Cortex of kidney (tissue), 1 donor: Measurements from ENCODE around the gene LEPROT.
A peak's percentile ranks its signal among the peaks of the same experiment; 100 is the strongest.
"Not testable (repeated sequence)": the region's sequence is repeated elsewhere in the genome, so short reads cannot be mapped to it uniquely, and the experiment has no call there.

Experiments used
- DNase-seq: peaks from one replicate; lab custom pipeline; 2025; lab: John Stamatoyannopoulos, UW

The LEPROT gene, protein sequence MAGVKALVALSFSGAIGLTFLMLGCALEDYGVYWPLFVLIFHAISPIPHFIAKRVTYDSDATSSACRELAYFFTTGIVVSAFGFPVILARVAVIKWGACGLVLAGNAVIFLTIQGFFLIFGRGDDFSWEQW

DNA sequence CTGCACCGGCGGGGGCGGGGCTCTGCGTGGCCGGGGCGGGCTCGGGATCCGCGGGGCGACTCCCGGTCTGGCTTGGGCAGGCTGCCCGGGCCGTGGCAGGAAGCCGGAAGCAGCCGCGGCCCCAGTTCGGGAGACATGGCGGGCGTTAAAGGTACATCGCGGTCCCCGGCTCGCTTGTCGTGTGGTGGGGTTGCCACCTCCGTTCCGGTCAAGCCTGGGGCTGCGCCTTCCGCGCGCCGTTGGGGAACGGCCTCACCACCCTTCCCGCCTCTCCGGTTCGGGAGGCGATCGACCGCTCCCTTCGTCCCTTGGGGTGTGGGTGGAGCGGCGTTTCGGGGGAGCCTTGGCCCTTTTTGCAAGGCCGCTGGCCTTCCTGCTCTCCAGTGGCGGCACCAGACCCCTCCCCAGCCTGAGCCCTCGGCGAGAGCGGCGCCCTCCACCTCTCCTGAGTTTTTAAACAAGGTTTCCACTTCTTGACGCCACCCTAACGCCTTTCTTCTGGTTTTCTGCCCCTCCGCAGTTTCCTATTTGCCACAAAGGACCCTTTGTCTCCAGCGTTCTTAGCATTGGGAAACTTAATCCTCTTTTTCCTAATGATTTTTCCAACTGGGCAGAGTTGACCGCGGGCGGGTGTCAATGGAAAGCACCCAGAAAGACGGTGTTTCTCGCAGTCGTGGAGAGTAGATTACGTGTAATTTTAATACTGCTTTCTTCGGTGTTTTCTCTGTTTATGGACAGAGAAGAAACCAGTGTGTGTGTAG is at the start of gene LEPROT, which contains the start of gene LEPR:
Gene LEPROT (plus strand): TSS at position 79 of the 761 bp plus-strand sequence. CDS start 57 bp downstream, at position 136.
Gene LEPR (plus strand): TSS at position 79 of the 761 bp plus-strand sequence. CDS start 144,898 bp downstream, outside the sequence.
- peak; percentile 96 for DNase-seq

DNA sequence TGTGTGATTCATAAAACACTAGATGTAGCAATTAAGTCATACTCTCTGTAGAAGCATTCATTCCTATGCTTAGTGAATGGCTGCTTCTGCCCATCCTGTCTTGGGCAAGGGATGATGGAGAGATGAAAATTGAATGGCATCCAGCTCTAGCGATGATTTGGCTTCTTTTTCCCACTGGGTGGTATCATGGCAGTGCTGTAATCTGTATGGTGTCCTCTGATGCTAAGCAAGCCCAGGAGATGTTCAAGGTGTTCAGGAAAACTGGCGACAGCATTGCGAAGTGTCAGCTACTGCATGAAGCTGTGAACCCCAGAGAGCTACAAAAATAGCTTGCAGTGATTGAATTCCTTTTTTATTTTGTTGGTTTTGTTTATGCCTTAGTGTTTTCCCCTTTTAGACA is 48.9 kb upstream of the LEPROT start:
- DNase-seq: no peak

DNA sequence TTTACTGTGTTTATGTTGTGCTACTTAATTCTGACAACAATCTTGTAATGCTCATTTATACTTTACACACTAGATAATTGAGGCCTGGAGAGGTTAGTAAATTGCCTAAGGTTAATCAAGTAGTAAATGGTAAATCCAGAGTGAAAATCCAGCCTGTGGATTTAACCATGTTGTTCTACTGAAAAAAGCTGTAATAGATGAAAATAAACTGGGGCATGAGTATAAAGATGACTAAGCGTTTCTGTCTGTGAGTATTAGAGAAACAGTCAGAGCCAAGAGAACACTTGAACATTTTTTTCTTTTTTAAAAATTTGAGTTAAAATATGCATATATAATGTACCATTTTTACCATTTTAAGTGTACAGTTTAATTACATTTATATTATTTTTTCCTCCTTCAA is 47.9 kb upstream of the LEPROT start:
- DNase-seq: no peak

DNA sequence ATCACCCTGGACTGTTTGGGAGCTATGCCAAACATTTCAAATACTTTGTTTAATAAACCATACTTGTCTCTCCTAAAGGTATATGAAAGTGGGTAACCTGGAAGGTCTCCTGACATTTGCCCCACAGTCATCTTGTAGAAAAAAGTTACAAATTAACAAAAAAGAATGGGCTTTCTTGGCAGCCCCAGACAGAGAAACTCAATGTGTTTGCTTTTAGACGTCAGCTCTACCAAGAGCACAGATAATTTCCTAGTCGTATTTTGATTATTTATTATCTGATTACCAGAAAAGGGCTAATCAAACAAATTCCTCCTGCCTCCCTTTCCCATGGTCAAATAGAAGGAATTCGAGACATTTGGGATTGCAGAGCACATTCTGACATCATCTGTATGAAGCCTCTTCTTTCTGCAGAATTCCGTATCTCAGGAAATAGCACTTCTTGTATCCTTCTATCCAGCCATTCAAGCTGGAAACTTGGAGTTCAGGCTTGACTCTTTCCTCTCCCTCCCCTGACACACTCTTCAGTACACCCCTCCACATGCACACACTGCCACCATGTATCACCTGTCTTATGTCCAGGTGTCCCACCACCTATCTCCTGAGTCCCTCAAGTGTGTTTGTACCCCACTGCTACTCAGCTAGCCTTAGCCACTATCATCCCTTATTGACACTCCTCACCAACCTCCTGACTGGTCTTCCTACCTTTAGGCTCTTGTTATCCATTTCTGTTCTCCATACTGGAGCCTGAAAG is 42.8 kb upstream of the LEPROT start:
- DNase-seq: no peak

DNA sequence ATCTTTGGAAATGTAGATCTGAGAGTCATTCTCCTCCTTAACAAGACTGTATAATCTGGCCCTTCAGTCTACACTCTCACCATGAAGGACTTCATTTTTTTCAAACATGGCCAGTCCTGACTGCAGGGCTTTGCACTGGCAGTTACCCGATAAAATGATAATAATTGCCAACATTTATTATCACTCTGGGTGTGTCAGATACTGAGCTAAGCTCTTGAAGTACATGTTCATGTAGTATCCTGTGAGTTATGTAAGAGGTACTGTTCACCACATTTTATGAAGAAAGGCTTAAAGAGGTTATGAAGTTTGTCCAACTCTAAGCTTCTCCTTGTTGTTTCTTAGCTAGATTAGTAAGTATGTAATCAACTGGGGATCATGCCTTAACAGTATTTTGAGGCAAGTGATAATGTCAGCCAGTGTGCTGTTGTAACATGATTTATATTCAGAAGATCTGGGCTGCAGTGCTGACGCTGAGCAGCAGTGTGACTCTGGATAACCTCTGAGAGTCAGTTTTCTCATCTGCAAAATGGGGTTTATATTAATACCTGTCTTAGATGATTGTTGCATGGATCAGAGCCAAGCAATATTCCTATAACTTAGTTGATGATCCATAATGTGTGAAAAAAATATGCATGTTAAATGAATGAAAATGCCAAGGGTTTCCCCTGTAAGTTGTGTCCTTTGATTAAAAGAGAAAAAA is 42.1 kb upstream of the LEPROT start:
- DNase-seq: no peak

DNA sequence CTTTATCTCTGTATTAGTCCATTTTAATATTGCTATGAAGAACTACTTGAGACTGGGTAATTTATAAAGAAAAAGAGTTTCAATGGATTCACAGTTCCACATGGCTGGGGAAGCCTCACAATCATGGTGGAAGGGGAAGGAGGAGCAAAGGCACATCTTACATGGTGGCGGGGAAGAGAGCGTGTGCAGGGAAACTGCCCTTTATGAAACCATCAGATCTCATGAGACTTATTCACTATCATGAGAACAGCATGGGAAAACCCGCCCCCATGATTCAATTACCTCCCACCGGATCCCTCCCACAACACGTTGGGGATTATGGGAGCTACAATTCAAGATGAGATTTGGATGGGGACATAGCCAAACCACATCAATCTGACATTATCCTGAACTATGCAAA is 36.0 kb upstream of the LEPROT start:
- not testable (repeated sequence) for DNase-seq

DNA sequence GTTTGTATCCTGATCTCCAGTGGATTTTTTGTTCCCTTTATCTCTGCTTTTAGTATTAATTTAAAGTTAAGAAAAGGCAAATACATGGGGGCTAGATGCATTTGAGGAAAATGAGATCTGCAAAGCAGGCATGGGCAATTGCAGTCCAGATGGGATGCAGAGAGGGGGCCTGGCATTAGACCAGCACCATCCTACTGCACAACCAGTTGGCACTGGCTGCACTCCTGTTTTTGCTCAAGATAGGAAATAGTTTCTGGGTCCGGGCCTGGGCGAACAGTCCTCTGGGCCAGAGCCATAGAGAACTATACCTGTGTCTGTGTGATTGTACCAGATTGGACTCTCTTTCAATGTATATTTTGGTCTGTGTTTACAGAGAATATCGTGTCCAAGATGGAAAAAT is 34.0 kb upstream of the LEPROT start:
- DNase-seq: no peak

DNA sequence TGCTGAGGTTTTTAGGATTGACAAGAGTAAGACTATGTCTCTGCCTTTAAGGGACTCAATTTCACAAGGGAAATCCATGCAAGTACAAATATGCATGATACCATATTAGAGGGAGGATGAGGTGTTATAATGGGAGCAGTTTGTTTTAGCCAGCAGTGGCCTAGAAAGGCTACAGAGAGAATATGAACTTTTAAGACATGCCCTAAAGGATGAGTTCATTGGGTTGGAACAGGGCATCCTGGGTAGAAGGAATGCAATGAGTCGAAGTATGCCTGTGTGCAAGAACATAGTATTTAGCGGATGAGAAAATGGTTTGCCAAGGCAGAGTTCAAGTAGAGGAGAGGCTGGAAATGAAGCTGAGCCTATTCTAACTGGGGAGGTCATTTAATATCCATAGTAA is 32.6 kb upstream of the LEPROT start:
- DNase-seq: no peak

DNA sequence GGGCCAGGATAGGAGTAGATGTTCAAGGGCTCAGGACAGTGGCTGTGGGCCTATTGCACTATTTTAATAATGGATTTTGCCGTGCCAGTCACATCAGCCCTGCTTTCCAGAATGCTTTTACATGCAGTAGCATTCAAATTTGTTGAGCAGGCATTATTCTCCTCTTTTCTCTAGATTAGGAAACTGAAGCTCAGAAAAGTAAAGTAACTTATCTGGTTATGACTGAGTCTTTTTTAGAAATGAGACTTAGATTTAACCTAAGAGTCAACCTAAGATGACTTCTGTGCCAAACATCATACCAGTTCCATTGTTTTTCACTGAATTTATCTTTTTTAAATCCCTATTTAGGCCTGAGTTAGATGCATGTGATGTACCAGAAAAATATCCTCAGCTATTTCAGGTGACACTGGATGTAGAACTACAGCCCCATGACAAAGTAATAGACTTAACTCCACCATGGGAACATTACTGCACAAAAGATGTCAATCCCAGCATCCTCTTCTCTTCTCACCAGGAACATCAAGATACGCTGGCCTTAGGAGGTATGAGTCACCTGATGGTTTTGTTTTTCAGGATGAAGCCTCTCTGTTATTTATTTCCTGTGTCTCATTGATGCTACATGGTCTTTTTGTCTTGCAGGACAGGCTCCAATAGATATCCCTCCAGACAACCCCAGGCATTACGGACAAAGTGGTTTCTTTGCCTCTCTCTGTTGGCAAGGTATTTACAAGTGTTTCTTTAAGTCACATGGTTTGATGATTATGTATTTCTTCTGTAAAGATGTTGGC is 31.4 kb upstream of the LEPROT start:
- no peak for DNase-seq

DNA sequence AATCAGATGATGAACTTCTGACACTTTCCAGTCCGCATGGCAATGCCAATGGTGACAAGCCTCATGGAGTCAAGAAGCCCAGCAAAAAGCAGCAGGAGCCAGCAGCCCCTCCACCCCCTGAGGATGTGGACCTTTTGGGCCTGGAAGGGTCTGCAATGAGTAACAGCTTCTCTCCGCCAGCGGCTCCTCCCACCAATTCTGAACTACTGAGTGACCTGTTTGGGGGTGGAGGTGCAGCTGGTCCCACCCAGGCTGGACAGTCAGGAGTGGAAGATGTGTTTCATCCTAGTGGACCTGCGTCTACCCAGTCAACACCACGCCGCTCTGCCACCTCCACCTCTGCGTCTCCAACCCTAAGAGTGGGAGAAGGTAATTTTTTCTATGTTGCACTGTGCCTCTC is 28.0 kb upstream of the LEPROT start:
- DNase-seq: no peak

DNA sequence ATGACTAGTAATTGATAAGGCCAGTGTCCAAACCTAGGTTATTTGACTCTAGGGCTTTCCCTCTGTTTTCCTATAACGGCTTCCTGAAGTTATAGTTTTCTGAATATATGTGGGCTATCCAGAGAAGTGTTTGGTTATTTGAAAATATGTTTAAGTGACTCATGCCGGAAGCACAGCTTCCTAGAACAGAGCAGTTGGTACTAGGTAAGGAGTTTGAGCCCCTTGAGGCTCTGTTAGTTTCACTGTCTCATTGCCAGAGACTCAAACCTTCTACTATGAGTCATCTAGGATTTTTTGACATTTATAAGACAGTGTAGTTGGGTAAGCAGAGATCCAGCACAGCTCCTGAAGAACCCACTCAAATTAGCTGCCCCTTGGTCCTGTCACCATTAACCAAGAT is 27.1 kb upstream of the LEPROT start:
- DNase-seq: no peak

DNA sequence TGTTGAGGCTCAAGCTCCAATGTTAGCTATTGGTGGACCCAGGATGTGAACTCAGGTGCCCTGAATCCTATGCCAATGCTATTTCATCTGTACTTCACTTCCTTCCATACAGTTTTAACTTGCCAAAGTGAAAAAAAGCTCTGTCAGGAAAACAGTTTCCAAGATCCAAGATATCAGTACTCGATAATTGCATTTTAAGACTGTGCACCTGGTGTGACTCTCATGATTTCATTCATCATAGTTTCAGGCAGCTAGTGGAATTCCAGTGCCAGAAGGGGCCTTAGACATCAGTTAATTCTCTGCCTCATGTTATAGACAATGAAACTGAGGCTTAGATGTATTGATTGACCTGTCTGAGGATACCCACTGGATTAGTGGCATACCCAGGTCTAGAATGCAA is 26.5 kb upstream of the LEPROT start:
- DNase-seq: no peak

DNA sequence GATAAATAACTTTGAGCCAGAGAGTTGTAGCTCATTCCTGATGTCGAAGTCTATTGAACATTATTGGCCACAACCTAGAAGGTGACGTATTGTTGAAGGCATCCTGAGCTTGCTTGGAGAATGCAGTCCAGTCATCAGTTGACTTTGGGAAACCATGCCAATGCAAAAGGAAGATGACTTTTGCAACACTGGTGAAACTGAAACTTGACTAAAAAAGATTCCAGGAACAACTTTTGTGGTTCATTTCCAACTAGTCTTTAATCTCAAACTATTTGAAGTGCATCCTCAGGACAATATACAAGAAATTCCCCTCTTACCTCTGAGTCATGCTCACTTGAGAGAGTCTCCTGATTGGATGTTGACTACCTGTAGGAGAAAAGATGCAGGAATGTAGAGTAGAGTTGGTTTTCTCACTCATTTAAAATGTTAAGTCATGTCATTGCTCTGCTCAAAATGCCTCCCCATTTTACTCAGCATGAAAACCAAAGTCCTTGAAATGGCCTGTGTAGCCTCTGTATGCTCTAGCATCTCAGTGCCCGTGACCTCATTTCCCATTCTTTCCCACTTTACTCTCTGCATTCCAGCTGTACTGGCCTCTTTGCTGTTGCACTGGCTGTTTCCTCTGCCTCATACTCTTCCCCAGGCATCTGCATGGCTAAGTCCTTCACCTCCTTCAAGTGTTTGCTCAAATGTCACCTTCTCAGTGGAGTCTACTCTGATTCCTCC is 24.4 kb upstream of the LEPROT start:
- no peak for DNase-seq

DNA sequence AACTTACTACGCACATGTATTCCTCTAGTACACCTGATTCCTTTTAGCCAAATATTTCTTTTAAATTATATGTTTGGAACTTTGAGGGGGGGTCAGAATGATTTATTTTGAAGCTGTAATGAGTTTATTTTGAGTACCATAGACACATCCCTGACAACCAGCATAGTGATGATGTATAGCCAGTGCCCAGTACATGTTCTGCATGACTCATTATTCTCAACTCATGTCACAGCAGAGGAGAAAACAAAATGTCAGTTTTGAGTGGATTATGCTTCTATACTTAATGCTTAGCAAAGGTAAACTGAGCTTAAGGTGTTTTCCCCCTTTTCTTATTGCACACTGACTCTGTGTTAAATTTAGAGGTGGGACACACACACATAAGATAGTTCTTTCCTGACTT is 22.4 kb upstream of the LEPROT start:
- no peak for DNase-seq

DNA sequence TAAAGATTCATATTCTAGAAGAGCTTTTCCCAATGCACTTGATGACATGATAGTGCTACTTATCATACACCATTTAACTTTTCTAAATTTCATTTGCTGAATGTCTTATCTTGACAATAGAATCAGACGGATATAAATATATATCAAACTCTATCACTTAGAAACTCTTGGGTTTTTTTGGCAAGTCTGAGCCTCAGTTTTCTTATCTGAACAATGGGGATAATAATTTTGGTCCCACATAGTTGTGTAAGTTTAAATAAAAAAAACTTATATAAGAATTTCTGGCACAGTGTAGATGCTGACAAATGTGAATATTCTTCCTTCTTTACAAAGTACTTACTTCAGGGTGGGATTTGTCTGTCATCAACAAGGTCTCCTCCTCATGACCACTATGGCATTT is 21.5 kb upstream of the LEPROT start:
- DNase-seq: no peak

DNA sequence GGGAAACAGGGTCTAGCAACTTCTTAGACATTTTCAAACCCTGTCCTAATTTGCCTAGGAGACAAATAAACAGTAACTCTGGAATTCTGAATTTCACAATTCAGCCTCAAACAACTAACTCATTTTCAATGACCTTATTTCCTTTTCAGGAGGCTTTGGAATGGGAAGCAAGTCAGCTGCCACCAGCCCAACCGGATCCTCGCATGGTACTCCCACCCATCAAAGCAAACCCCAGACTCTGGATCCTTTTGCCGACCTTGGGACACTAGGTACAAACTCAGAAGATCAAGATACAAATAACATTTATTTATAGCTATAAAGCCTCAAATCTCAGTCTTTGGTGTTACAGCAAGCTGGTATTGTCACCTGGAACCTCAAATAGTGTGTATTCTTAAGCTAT is 18.9 kb upstream of the LEPROT start:
- DNase-seq: no peak

DNA sequence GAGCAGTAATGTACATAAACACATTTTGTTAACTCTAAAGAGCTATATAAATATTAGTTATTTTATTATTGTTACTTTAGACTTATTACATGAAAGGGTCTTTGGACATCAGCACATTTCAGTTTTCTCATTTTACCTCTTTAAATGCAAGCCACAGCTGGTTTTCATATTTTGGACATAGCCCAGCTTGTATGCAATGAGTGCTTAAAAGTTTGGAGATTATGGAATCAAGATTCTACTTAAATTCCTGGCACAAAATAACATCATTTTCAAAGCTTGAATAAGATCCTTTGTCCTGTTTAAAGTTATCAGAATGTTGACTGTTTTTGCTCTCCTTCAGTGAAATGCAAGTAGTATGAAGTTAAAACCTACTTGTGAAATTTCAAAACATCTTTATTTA is 15.5 kb upstream of the LEPROT start:
- DNase-seq: no peak

DNA sequence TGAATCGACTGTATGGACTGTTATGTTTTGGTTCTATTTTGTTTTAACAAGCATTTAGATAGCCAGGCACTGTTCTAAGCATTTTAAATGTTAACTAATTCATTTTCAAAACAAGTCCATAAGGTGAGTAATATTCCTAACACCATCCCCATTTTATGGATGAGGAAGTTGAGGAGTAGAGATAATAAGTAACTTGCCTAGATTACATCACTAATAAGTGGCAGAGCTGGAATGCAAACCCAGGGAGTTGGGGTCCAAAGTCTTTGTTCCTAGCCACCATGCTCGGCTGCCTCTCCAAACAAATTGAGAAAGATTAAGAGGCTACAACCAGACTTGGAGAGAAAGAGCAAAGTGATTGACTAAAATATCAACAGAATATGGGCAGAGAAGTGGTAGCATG is 12.6 kb upstream of the LEPROT start:
- no peak for DNase-seq

DNA sequence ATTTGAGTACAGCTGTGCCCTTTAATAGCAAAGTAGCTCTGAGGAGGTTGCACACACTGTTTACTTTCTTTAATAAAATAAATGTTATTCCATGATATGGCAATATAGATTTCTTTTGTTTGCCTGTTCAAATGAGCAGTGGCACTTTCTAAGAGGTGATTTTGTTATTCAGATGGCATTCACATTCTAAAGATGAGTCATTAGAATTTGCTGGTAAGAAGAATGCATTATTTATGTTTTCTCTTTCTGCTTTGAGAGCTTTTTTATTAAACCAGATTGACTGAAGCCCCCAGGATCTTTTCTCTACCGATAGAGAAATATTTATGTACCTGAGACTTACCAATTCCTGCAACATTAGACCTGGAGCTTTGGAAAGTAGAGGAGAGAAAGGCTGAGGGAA is 11.2 kb upstream of the LEPROT start:
- no peak for DNase-seq

DNA sequence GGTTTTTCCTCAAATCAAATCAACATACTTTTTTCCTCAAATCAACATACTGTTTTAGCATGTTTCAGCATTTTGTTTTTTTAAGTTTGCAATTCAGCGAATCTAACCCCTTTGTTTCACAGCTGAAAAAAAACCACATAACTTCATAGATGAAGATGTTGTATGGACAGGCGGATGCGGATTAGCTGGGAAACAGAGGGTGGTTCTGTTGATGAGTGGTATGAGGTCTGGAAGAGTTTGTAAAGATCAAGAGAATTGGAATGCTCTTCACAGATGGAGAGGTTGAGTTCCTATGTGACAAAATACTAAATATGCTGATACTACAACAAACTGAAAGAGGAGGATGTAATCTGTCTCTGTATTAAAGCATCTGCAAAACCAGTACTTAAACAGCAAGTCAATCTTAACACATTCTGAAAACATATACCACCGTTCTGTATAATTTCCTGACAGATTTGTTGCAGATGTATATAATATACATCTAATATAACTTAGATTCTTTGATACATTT is 10.6 kb upstream of the LEPROT start:
- no peak for DNase-seq
